ENCODE measurements around the gene ANO3. TPM values are rescaled to one million over a fixed set of nuclear protein-coding genes. Genes with fewer than 3 reads are reported as not detected.

The ANO3 gene
- total and polyA plus RNA-seq, 2 of the 4 experiments (the other 2 are of a cell fraction), result 0.02 to 0.18 TPM

DNA sequence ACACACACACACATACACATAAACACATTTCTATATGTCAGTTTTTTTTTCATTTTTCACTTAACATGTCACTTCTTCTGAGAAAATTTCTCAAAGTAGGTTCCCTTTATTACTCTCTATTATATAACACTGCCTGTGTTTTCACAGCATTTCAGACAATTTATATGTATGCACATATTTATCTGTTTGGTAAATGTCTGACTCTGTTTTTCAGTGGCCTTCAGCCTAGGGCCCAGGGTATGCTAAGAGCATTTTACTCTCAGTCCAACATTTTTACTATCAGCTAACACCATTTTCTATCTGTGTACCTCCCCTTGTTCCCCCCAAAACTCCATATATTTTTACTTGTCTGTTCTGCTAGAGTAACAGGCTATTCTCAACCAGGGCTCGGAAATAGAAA lies 92.3 kb downstream of the ANO3 start:
- ATAC-seq (ENCODE audit: low read depth) (no peak), DNase-seq (no peak)
- H3K23ac ChIP-seq (ENCODE audit: low read depth, low read length), result no peak overlapping the region
- no peaks in the 10 kb centered on the region for H3K36me3 ChIP-seq (ENCODE audit: control insufficient read depth, insufficient read depth, low read length)
- H3K79me1 ChIP-seq (ENCODE audit: low read depth in 1 of 2, low read length in 2 of 2), result no peaks in the 10 kb centered on the region
- no peak overlapping the region for H2AK9ac ChIP-seq (replicated peaks; ENCODE audit: low read depth, low read length, poor library complexity)
- WGBS, 2 experiments (ENCODE audit: extremely low coverage in 2 of 2, insufficient read length in 1 of 2), result no CpG with 5 or more reads among the region's 1 CpG
- H2BK20ac ChIP-seq (ENCODE audit: low read depth, low read length), result no peak overlapping the region
- CTCF ChIA-PET, result no interaction called here
- intact Hi-C loops (cut with micrococcal nuclease) (no loop called here), in situ Hi-C loops (cut with MboI; ENCODE audit: low sequenced_read_pairs) (no loop called here), dilution Hi-C loops (cut with HindIII; ENCODE audit: low sequenced_read_pairs, unreplicated experiment) (no loop called here)
- H2BK15ac ChIP-seq (ENCODE audit: low read depth, low read length), result no peak overlapping the region
- H3K14ac ChIP-seq (replicated peaks; ENCODE audit: low read depth, low read length), result no peak overlapping the region
- no peak overlapping the region for H2AFZ ChIP-seq (replicated peaks; ENCODE audit: low read length, poor library complexity)
- H3K4me2 ChIP-seq (ENCODE audit: low read depth, low read length), result no peak overlapping the region
- no peak overlapping the region for H3K56ac ChIP-seq (ENCODE audit: extremely low read depth, insufficient read depth, low read length)
- no peak overlapping the region for H3K4me3 ChIP-seq (ENCODE audit: insufficient read depth, low read depth, low read length)
- no peak overlapping the region for H2BK120ac ChIP-seq (ENCODE audit: low read depth, low read length)
- no peak overlapping the region for H3K9ac ChIP-seq (ENCODE audit: low read depth, low read length)
- no peak overlapping the region for H4K5ac ChIP-seq (ENCODE audit: low read depth, low read length)
- H3K18ac ChIP-seq (ENCODE audit: low read depth, low read length), result no peak overlapping the region
- no peak overlapping the region for H3K4ac ChIP-seq (ENCODE audit: low read depth, low read length)
- no peaks in the 10 kb centered on the region for H3K27me3 ChIP-seq (ENCODE audit: control insufficient read depth, insufficient read depth, low read length)
- no peaks in the 10 kb centered on the region for H3K9me3 ChIP-seq (ENCODE audit: control insufficient read depth, insufficient read depth, low read length)
- no peak for TF ChIP-seq MAZ (IDR thresholded peaks at IDR 0.05; ENCODE audit: borderline replicate concordance, low read depth, low read length)
- no peak for TF ChIP-seq NFE2L2 (IDR thresholded peaks at IDR 0.05; ENCODE audit: low read depth, low read length)
- no peak for TF ChIP-seq CEBPB (IDR thresholded peaks at IDR 0.05; ENCODE audit: low read depth, low read length)
- TF ChIP-seq SMC3 (IDR thresholded peaks at IDR 0.05; ENCODE audit: low read depth, low read length), result no peak
- TF ChIP-seq RCOR1 (IDR thresholded peaks at IDR 0.05; ENCODE audit: insufficient replicate concordance, low read length), result no peak
- TF ChIP-seq MXI1 (IDR thresholded peaks at IDR 0.05; ENCODE audit: borderline replicate concordance, low read depth, low read length), result no peak
- no peak for TF ChIP-seq FOS (IDR thresholded peaks at IDR 0.05; ENCODE audit: low read depth, low read length)
- TF ChIP-seq USF2 (IDR thresholded peaks at IDR 0.05; ENCODE audit: low read depth, low read length), result no peak
- TF ChIP-seq, protein P1, sequence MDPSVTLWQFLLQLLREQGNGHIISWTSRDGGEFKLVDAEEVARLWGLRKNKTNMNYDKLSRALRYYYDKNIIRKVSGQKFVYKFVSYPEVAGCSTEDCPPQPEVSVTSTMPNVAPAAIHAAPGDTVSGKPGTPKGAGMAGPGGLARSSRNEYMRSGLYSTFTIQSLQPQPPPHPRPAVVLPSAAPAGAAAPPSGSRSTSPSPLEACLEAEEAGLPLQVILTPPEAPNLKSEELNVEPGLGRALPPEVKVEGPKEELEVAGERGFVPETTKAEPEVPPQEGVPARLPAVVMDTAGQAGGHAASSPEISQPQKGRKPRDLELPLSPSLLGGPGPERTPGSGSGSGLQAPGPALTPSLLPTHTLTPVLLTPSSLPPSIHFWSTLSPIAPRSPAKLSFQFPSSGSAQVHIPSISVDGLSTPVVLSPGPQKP (IDR thresholded peaks at IDR 0.05; ENCODE audit: borderline replicate concordance, low read depth, low read length), result no peak
- no peak for TF ChIP-seq CHD1 (IDR thresholded peaks at IDR 0.05; ENCODE audit: low read depth, low read length)
- no peak for TF ChIP-seq RAD21 (IDR thresholded peaks at IDR 0.05; ENCODE audit: low read length)
- TF ChIP-seq MAFK (IDR thresholded peaks at IDR 0.05; ENCODE audit: low read depth, low read length), result no peak
- TF ChIP-seq RFX5 (IDR thresholded peaks at IDR 0.05; ENCODE audit: low read depth, low read length), result no peak
- TF ChIP-seq POLR2A (IDR thresholded peaks at IDR 0.05; ENCODE audit: low read depth, low read length), result no peak
- TF ChIP-seq CTCF (conservative IDR thresholded peaks at IDR 0.05; ENCODE audit: low read depth, low read length), result no peak
- no peak for TF ChIP-seq BHLHE40 (IDR thresholded peaks at IDR 0.05; ENCODE audit: low read depth, low read length)
- no TSS peak for BruUV-seq (replicated peaks)
- H2BK5ac ChIP-seq (ENCODE audit: low read depth, low read length, poor library complexity, severe bottlenecking), result no peak overlapping the region
- H4K20me1 ChIP-seq (ENCODE audit: insufficient read depth, low read length), result no peaks in the 10 kb centered on the region
- no peak overlapping the region for H4K8ac ChIP-seq (ENCODE audit: low read depth in 2 of 2, low read length in 2 of 2)
- POLR2A ChIA-PET (ENCODE audit: unreplicated experiment), result no interaction called here
- no peaks in the 10 kb centered on the region for H3K9me1 ChIP-seq (ENCODE audit: insufficient read depth, low read length)
- no peak overlapping the region for H3K27ac ChIP-seq (ENCODE audit: insufficient read depth, low read length)
- no peaks in the 10 kb centered on the region for H3K4me1 ChIP-seq (ENCODE audit: control insufficient read depth, insufficient read depth, low read length)
- H4K91ac ChIP-seq (ENCODE audit: insufficient read depth, low read depth, low read length), result no peak overlapping the region
- no peak overlapping the region for H2AK5ac ChIP-seq (ENCODE audit: low read depth, low read length)
